Left colon (tissue), 2 donors: ENCODE data around the gene IFI27. TPM values are rescaled to one million over a fixed set of nuclear protein-coding genes. Genes with fewer than 3 reads are reported as not detected.
"Not testable (repeated sequence)": the region's sequence is repeated elsewhere in the genome, so short reads cannot be mapped to it uniquely, and the experiment has no call there.

Experiments used
- ATAC-seq: fragments of 200-7000 bp; cut with Tn5 transposase; one replicate; pipeline ENCODE4 v1.9.1; 2020; ENCODE audit warnings: mild to moderate bottlenecking, moderate library complexity
- DNase-seq, 2 donors: peaks; one replicate each; pipeline ENCODE4 v3.0.0-alpha.2; 2020
- intact Hi-C, 2 donors: fragments of 100-400 bp; cut with DNase I in 1 of 2; cut with micrococcal nuclease in 1 of 2; formaldehyde crosslinking; loops; one replicate each; pipeline versions ENCODE4 v1.11.2 to v1.14.0; 2022; cut with DNase I, micrococcal nuclease
- total RNA-seq, 2 donors: library from RNA; stranded (reverse); fragmentation: NEBNext Ultra II Directional; extraction: Animal tissue kit (Norgen Biotek cat#: 25700); gene quantifications; one replicate each; pipeline ENCODE4 v1.2.1, GENCODE V29; 2021
- donor health status: DM: no; HTN: no; CAD: no.
- donor health status: DM: yes; HTN: yes; CAD: no.

IFI27 gene
- total RNA-seq, 2 donors from 2014 or later: 498 to 1,280 TPM

GRCh38 chr14:94139006-94139405, 28.5 kb downstream of the IFI27 start:
- intact Hi-C loops: loop anchor here (5.0 to 10.0 kb wide), 2 partner anchors 84 to 102 kb away; no protein-coding TSS in a partner anchor
- DNase-seq (no peak), ATAC-seq (no peak)

GRCh38 chr14:94139421-94139820, 28.9 kb downstream of the IFI27 start:
- no peak for ATAC-seq
- DNase-seq: no peak
- intact Hi-C loops: loop anchor here (5.0 to 10.0 kb wide), 2 partner anchors 85 to 102 kb away; no protein-coding TSS in a partner anchor

GRCh38 chr14:94142247-94142646, 31.7 kb downstream of the IFI27 start:
- intact Hi-C loops: no loop called here
- DNase-seq (no peak), ATAC-seq (no peak)

- intact Hi-C loops: no loop called here
- no peak for ATAC-seq
- no peak for DNase-seq
Observed at GRCh38 chr14:94142836-94143235, 32.3 kb downstream of the IFI27 start.

- intact Hi-C loops: no loop called here
- no peak for ATAC-seq
- no peak for DNase-seq
Observed at GRCh38 chr14:94143239-94143638, 32.7 kb downstream of the IFI27 start.

- intact Hi-C loops: no loop called here
- DNase-seq (no peak), ATAC-seq (no peak)
Observed at GRCh38 chr14:94143711-94144110, 33.2 kb downstream of the IFI27 start.

GRCh38 chr14:94144765-94145164, 34.2 kb downstream of the IFI27 start:
- intact Hi-C loops: no loop called here
- DNase-seq (no peak), ATAC-seq (no peak)

GRCh38 chr14:94145902-94146527, 35.5 kb downstream of the IFI27 start:
- intact Hi-C loops: no loop called here
- no peak for DNase-seq
- no peak for ATAC-seq

GRCh38 chr14:94152676-94153075, 42.1 kb downstream of the IFI27 start:
- ATAC-seq (no peak), DNase-seq (no peak)
- intact Hi-C loops: no loop called here

- ATAC-seq (no peak), DNase-seq (no peak)
- intact Hi-C loops: no loop called here
Observed at GRCh38 chr14:94153750-94154342, 43.3 kb downstream of the IFI27 start.

GRCh38 chr14:94156143-94156542, 45.6 kb downstream of the IFI27 start:
- intact Hi-C loops, DNase-seq: not testable (repeated sequence)
- ATAC-seq: peak; percentile 12

GRCh38 chr14:94157197-94157596, 46.7 kb downstream of the IFI27 start:
- ATAC-seq (peak; percentile 39), DNase-seq (no peak)
- intact Hi-C loops: no loop called here

- DNase-seq (no peak), ATAC-seq (no peak)
- intact Hi-C loops: no loop called here
Observed at GRCh38 chr14:94158239-94158883, 47.8 kb downstream of the IFI27 start.

GRCh38 chr14:94161058-94161457, 50.5 kb downstream of the IFI27 start:
- ATAC-seq: no peak
- intact Hi-C loops: no loop called here

GRCh38 chr14:94161981-94162380, 51.4 kb downstream of the IFI27 start:
- intact Hi-C loops: no loop called here
- no peak for DNase-seq
- no peak for ATAC-seq

More at GRCh38 chr14:94161058-94161457, 50.5 kb downstream of the IFI27 start:
- DNase-seq: no peak

GRCh38 chr14:94162466-94162865, 51.9 kb downstream of the IFI27 start:
- DNase-seq: no peak
- no peak for ATAC-seq
- intact Hi-C loops: no loop called here

- no peak for ATAC-seq
- DNase-seq: no peak
- intact Hi-C loops: no loop called here
Observed at GRCh38 chr14:94163796-94164195, 53.3 kb downstream of the IFI27 start.

- intact Hi-C loops: no loop called here
- ATAC-seq: no peak
- DNase-seq: no peak
Observed at GRCh38 chr14:94164685-94165431, 54.3 kb downstream of the IFI27 start.

- DNase-seq: no peak
- no peak for ATAC-seq
- intact Hi-C loops: no loop called here
Observed at GRCh38 chr14:94165744-94166143, 55.2 kb downstream of the IFI27 start.
